IPS-20b (cell line): Measurements from ENCODE around the gene TCERG1L.

ENCODE experiments used
- H3K27ac ChIP-seq: one replicate; pipeline ENCODE4 v1.5.1; 2013; ENCODE audit warnings: low read length
- H3K27me3 ChIP-seq: 2 replicates; pipeline ENCODE4 v1.6.1; 2013; ENCODE audit warnings: mild to moderate bottlenecking, low read length, inconsistent platforms; ENCODE audit not compliant: insufficient read depth
- H3K36me3 ChIP-seq: 2 replicates; pipeline ENCODE4 v1.6.1; 2013; ENCODE audit warnings: low read depth, mild to moderate bottlenecking, inconsistent platforms, low read length, moderate library complexity; ENCODE audit not compliant: insufficient read depth
- H3K4me1 ChIP-seq: 2 replicates; pipeline ENCODE4 v1.6.1; 2013; ENCODE audit warnings: mild to moderate bottlenecking, control low read depth, inconsistent platforms, low read length, moderate library complexity; ENCODE audit not compliant: insufficient read depth
- H3K4me3 ChIP-seq: 2 replicates; pipeline ENCODE4 v1.5.1; 2013; ENCODE audit warnings: mild to moderate bottlenecking, low read length, inconsistent platforms
- H3K9ac ChIP-seq: 2 replicates; pipeline ENCODE4 v1.6.1; 2013; ENCODE audit warnings: low read depth, mild to moderate bottlenecking, inconsistent platforms, low read length, moderate library complexity
- H3K9me3 ChIP-seq: 2 replicates; pipeline ENCODE4 v1.6.1; 2013; ENCODE audit warnings: mild to moderate bottlenecking, low read depth, low read length, inconsistent platforms; ENCODE audit not compliant: insufficient read depth

Gene TCERG1L

GRCh38 chr10:131068311-131068710 lies 243.2 kb downstream of the TCERG1L start:
- Histone ChIP-seq H3K9ac (no peak overlapping the region), H3K27me3 (no peaks in the 10 kb centered on the region), H3K4me1 (peaks cover 25% of the 10 kb centered on the region; the same call in 1 of the 2 replicates), H3K9me3 (no peaks in the 10 kb centered on the region), H3K4me3 (no peak overlapping the region), H3K27ac (no peak overlapping the region), H3K36me3 (no peaks in the 10 kb centered on the region)

- H3K9ac ChIP-seq: no peak overlapping the region
- H3K9me3 ChIP-seq: no peaks in the 10 kb centered on the region
- no peaks in the 10 kb centered on the region for H3K27me3 ChIP-seq
- H3K4me1 ChIP-seq: peaks cover 25% of the 10 kb centered on the region; the same call in 1 of the 2 replicates
- H3K4me3 ChIP-seq: no peak overlapping the region
- H3K27ac ChIP-seq: no peak overlapping the region
- H3K36me3 ChIP-seq: no peaks in the 10 kb centered on the region
Measured at GRCh38 chr10:131067690-131068089, 243.8 kb downstream of the TCERG1L start.

- no peak overlapping the region for H3K27ac ChIP-seq
- H3K4me3 ChIP-seq: no peak overlapping the region
- H3K9ac ChIP-seq: no peak overlapping the region
- peaks cover 25% of the 10 kb centered on the region; the same call in 1 of the 2 replicates for H3K4me1 ChIP-seq
- no peaks in the 10 kb centered on the region for H3K9me3 ChIP-seq
- no peaks in the 10 kb centered on the region for H3K36me3 ChIP-seq
- no peaks in the 10 kb centered on the region for H3K27me3 ChIP-seq
Measured at GRCh38 chr10:131065673-131066305, 245.7 kb downstream of the TCERG1L start.

- no peak overlapping the region for H3K27ac ChIP-seq
- no peaks in the 10 kb centered on the region for H3K36me3 ChIP-seq
- H3K4me3 ChIP-seq: no peak overlapping the region
- peaks cover 19% of the 10 kb centered on the region; the same call in 1 of the 2 replicates for H3K4me1 ChIP-seq
- no peak overlapping the region for H3K9ac ChIP-seq
- H3K27me3 ChIP-seq: no peaks in the 10 kb centered on the region
- peaks cover 5% of the 10 kb centered on the region for H3K9me3 ChIP-seq
Measured at GRCh38 chr10:131063311-131063710, 248.2 kb downstream of the TCERG1L start.

GRCh38 chr10:131062621-131063260 lies 248.8 kb downstream of the TCERG1L start:
- Histone ChIP-seq H3K4me3 (no peak overlapping the region), H3K9me3 (peaks cover 8% of the 10 kb centered on the region), H3K36me3 (no peaks in the 10 kb centered on the region), H3K9ac (no peak overlapping the region), H3K27me3 (no peaks in the 10 kb centered on the region), H3K27ac (no peak overlapping the region), H3K4me1 (peaks cover 15% of the 10 kb centered on the region; the same call in 1 of the 2 replicates)

GRCh38 chr10:131061216-131061615 lies 250.3 kb downstream of the TCERG1L start:
- Histone ChIP-seq H3K9me3 (peaks cover 8% of the 10 kb centered on the region), H3K4me1 (peaks cover 12% of the 10 kb centered on the region; the same call in 1 of the 2 replicates), H3K9ac (no peak overlapping the region), H3K36me3 (no peaks in the 10 kb centered on the region), H3K27me3 (no peaks in the 10 kb centered on the region), H3K27ac (no peak overlapping the region), H3K4me3 (no peak overlapping the region)

GRCh38 chr10:131059881-131060280 lies 251.6 kb downstream of the TCERG1L start:
- Histone ChIP-seq H3K9ac (no peak overlapping the region), H3K4me1 (peaks cover 4% of the 10 kb centered on the region; the same call in 1 of the 2 replicates), H3K9me3 (peaks cover 8% of the 10 kb centered on the region), H3K27ac (no peak overlapping the region), H3K27me3 (no peaks in the 10 kb centered on the region), H3K36me3 (no peaks in the 10 kb centered on the region), H3K4me3 (no peak overlapping the region)

GRCh38 chr10:131058799-131059198 lies 252.7 kb downstream of the TCERG1L start:
- H3K27ac ChIP-seq: no peak overlapping the region
- no peaks in the 10 kb centered on the region for H3K36me3 ChIP-seq
- peaks cover 8% of the 10 kb centered on the region for H3K9me3 ChIP-seq

GRCh38 chr10:131056781-131057180 lies 254.7 kb downstream of the TCERG1L start:
- H3K27me3 ChIP-seq: no peaks in the 10 kb centered on the region
- H3K36me3 ChIP-seq: no peaks in the 10 kb centered on the region
- H3K9me3 ChIP-seq: peaks cover 15% of the 10 kb centered on the region
- no peaks in the 10 kb centered on the region for H3K4me1 ChIP-seq
- H3K4me3 ChIP-seq: no peak overlapping the region
- no peak overlapping the region for H3K27ac ChIP-seq
- H3K9ac ChIP-seq: no peak overlapping the region

More at GRCh38 chr10:131058799-131059198, 252.7 kb downstream of the TCERG1L start:
- H3K9ac ChIP-seq: no peak overlapping the region
- H3K4me3 ChIP-seq: no peak overlapping the region
- peaks cover 2% of the 10 kb centered on the region; the same call in 1 of the 2 replicates for H3K4me1 ChIP-seq
- no peaks in the 10 kb centered on the region for H3K27me3 ChIP-seq

- no peak overlapping the region for H3K4me3 ChIP-seq
- no peak overlapping the region for H3K9ac ChIP-seq
- no peaks in the 10 kb centered on the region for H3K27me3 ChIP-seq
- no peak overlapping the region for H3K27ac ChIP-seq
- no peaks in the 10 kb centered on the region for H3K4me1 ChIP-seq
- H3K36me3 ChIP-seq: no peaks in the 10 kb centered on the region
- peaks cover 21% of the 10 kb centered on the region for H3K9me3 ChIP-seq
Measured at GRCh38 chr10:131056091-131056579, 255.4 kb downstream of the TCERG1L start.

GRCh38 chr10:131055437-131055836 lies 256.1 kb downstream of the TCERG1L start:
- Histone ChIP-seq H3K9me3 (peaks cover 28% of the 10 kb centered on the region), H3K4me1 (no peaks in the 10 kb centered on the region), H3K4me3 (no peak overlapping the region), H3K36me3 (no peaks in the 10 kb centered on the region), H3K9ac (no peak overlapping the region), H3K27ac (no peak overlapping the region), H3K27me3 (no peaks in the 10 kb centered on the region)

- peaks cover 26% of the 10 kb centered on the region for H3K9me3 ChIP-seq
- no peak overlapping the region for H3K27ac ChIP-seq
- H3K4me3 ChIP-seq: no peak overlapping the region
- H3K4me1 ChIP-seq: peaks cover 13% of the 10 kb centered on the region
- no peaks in the 10 kb centered on the region for H3K27me3 ChIP-seq
- H3K36me3 ChIP-seq: no peaks in the 10 kb centered on the region
- no peak overlapping the region for H3K9ac ChIP-seq
Measured at GRCh38 chr10:131053192-131053591, 258.3 kb downstream of the TCERG1L start.
